Ramos (cell line): ENCODE data around the gene MTURN.

Experiments
- in situ Hi-C: fragments of 300-500 bp; cut with MboI; formaldehyde crosslinking; loops from one replicate; pipeline ENCODE4 v1.14.3; 2022; ENCODE audit warnings: low sequenced_read_pairs; ENCODE audit not compliant: unreplicated experiment

The MTURN gene

GRCh38 chr7:30199271-30199670, 64.5 kb downstream of the MTURN start:
- in situ Hi-C loops, result no loop called here

GRCh38 chr7:30200591-30200990, 65.8 kb downstream of the MTURN start:
- in situ Hi-C loops, result no loop called here

DNA sequence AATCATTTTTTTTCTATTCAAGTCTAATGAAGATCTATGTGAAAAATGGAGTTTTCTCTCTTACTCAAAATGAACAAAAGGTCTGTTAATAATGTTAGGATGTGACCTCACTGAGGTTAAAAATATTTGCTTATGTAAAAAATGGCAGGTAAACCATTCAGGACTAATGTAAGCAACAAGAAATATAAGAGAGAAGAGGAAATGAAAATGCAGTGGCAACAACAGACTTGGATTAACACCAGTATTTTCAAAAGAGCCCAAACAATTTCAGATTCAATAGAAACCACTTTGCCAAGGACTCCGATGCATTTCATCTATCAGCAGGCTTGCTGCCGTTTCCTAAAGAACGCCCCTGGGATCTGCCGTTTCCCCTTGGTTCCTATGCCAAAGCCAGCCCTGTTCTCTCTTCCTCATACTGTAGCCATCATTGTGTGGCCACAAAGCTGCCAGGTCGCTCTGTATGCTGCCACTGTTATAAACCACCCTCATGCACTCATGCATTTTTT, 66.4 kb downstream of the MTURN start:
- in situ Hi-C loops, result no loop called here

GRCh38 chr7:30201921-30202320, 67.1 kb downstream of the MTURN start:
- in situ Hi-C loops, result no loop called here

DNA sequence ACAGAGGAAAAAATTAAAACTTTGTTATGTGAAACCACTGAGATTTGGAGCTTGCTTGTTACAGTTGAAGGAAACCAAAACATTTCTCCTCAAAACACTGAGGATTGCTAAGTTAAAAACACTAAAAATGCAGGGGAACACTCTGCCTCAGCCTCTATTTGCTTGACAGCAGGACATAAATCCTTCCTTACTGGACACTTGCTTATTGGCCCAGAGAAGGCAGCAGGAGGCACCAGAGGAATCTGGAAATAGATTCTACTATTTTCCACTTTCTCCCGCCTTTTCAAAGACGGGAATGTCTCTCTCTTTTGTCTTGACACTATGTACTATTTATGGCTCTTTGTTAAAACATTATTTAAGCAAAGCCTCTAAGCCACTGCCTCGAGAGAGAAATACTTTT, 67.9 kb downstream of the MTURN start:
- in situ Hi-C loops, result no loop called here

GRCh38 chr7:30206491-30206890, 71.7 kb downstream of the MTURN start:
- in situ Hi-C loops, result no loop called here

DNA sequence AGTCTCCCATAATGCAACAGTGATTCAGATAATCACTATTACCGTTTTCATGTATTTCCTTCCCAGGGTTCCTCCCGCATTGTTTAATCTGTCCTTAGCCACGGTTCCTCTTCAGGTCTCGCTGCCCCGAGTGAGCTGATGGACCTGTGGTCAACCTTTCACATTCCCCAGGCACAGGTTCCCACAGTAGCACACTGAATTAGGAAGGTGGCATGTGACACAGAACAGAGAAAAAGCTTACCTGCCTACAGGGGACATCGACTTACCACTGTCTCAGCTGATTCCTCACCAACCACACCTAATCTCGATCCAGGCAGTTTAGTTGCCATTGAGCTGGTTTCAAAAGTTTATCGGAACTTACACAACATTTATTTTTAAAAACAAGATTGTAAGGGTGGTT, 72.2 kb downstream of the MTURN start:
- in situ Hi-C loops, result no loop called here

DNA sequence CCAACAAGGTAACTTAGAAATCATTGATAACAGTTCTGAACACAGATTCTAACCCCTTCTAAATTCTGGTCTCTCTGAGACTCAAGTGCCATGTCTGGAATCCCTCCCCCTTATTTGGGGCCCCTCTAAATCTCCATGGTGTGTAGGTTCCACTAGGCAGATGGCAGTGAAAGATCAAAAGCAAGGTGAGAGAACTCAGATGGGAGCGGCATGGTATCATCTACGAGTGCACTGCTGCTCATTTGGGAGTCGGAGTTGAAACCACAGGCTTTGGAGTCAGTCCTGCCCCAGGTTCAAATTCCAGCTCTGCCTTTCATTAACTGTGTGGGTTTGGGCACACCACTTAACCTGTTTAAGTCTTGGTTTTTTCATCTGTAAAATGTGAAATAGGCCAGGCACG, 72.6 kb downstream of the MTURN start:
- in situ Hi-C loops, result no loop called here

- in situ Hi-C loops, result no loop called here
These were observed 75.2 kb downstream of the MTURN start for GRCh38 chr7:30209951-30210350.
